Measurements from ENCODE around the gene DMD. TPM values are rescaled to one million over a fixed set of nuclear protein-coding genes. Genes with fewer than 3 reads are reported as not detected.

The DMD gene
- total RNA-seq, 2 donors from 2014 or later = 19.6 to 24.9 TPM

- H3K4me1 Mint-ChIP-seq = no peaks in the 10 kb centered on the region
- H3K9ac ChIP-seq (ENCODE audit: extremely low read depth, low read length, poor library complexity, severe bottlenecking) = no peak overlapping the region
- no peaks in the 10 kb centered on the region for H3K36me3 ChIP-seq (ENCODE audit: control insufficient read depth, insufficient read depth, low read length)
- H3K27me3 ChIP-seq (ENCODE audit: control insufficient read depth, insufficient read depth, low read length, poor library complexity, severe bottlenecking) = no peaks in the 10 kb centered on the region
- H3K36me3 Mint-ChIP-seq (ENCODE audit: low read depth) = no peaks in the 10 kb centered on the region
- WGBS, 2 experiments (ENCODE audit: insufficient coverage in 1 of 2, insufficient read length in 1 of 2) = no CpG with 5 or more reads among the region's 2 CpGs
- H3K9me3 Mint-ChIP-seq = peaks cover 15% of the 10 kb centered on the region
- H3K4me3 ChIP-seq (ENCODE audit: low read length) = no peak overlapping the region
- H3K4me3 Mint-ChIP-seq = no peak overlapping the region
- no peak for TF ChIP-seq CTCF (conservative IDR thresholded peaks at IDR 0.05)
- H3K27me3 Mint-ChIP-seq (ENCODE audit: insufficient read depth) = no peaks in the 10 kb centered on the region
- H3K9me3 ChIP-seq (ENCODE audit: control insufficient read depth, low read length) = no peaks in the 10 kb centered on the region
- DNase-seq = no peak
- H3K27ac Mint-ChIP-seq = no peak overlapping the region
- no peak overlapping the region for H3K27ac ChIP-seq (ENCODE audit: low read depth, low read length)
- no peaks in the 10 kb centered on the region for H3K4me1 ChIP-seq (ENCODE audit: control insufficient read depth, insufficient read depth, low read length)
These were observed 1322.3 kb downstream of the DMD start for GRCh38 chrX:31889088-31889487.

- Histone ChIP-seq H3K9me3 (ENCODE audit: control insufficient read depth, low read length) (no peaks in the 10 kb centered on the region), H3K4me3 (ENCODE audit: low read length) (no peak overlapping the region), H3K4me1 (ENCODE audit: control insufficient read depth, insufficient read depth, low read length) (no peaks in the 10 kb centered on the region), H3K27ac (ENCODE audit: low read depth, low read length) (no peak overlapping the region), H3K9ac (ENCODE audit: extremely low read depth, low read length, poor library complexity, severe bottlenecking) (no peak overlapping the region), H3K27me3 (ENCODE audit: control insufficient read depth, insufficient read depth, low read length, poor library complexity, severe bottlenecking) (no peaks in the 10 kb centered on the region), H3K36me3 (ENCODE audit: control insufficient read depth, insufficient read depth, low read length) (no peaks in the 10 kb centered on the region)
- no peaks in the 10 kb centered on the region for H3K4me1 Mint-ChIP-seq
- no peak overlapping the region for H3K27ac Mint-ChIP-seq
- no peak for TF ChIP-seq CTCF (conservative IDR thresholded peaks at IDR 0.05)
- H3K27me3 Mint-ChIP-seq (ENCODE audit: insufficient read depth) = no peaks in the 10 kb centered on the region
- H3K9me3 Mint-ChIP-seq = peaks cover 18% of the 10 kb centered on the region
- no peak overlapping the region for H3K4me3 Mint-ChIP-seq
- DNase-seq = no peak
- H3K36me3 Mint-ChIP-seq (ENCODE audit: low read depth) = no peaks in the 10 kb centered on the region
- no CpG with 5 or more reads among the region's 2 CpGs for WGBS, 2 experiments (ENCODE audit: insufficient coverage in 1 of 2, insufficient read length in 1 of 2)
These were observed 1326.8 kb downstream of the DMD start for GRCh38 chrX:31884535-31884934.

- Histone ChIP-seq H3K9ac (ENCODE audit: extremely low read depth, low read length, poor library complexity, severe bottlenecking) (no peak overlapping the region), H3K4me1 (ENCODE audit: control insufficient read depth, insufficient read depth, low read length) (peaks cover 8% of the 10 kb centered on the region), H3K9me3 (ENCODE audit: control insufficient read depth, low read length) (no peaks in the 10 kb centered on the region), H3K27me3 (ENCODE audit: control insufficient read depth, insufficient read depth, low read length, poor library complexity, severe bottlenecking) (no peaks in the 10 kb centered on the region), H3K36me3 (ENCODE audit: control insufficient read depth, insufficient read depth, low read length) (no peaks in the 10 kb centered on the region), H3K4me3 (ENCODE audit: low read length) (no peak overlapping the region), H3K27ac (ENCODE audit: low read depth, low read length) (peak overlapping the region; percentile 2)
- peaks cover 21% of the 10 kb centered on the region for H3K9me3 Mint-ChIP-seq
- WGBS, 2 experiments (ENCODE audit: insufficient coverage in 1 of 2, insufficient read length in 1 of 2) = 41% methylated on average over 2 of the region's 2 CpGs; no CpG with 5 or more reads in 1 of the 2 experiments
- H3K4me3 Mint-ChIP-seq = no peak overlapping the region
- H3K27me3 Mint-ChIP-seq (ENCODE audit: insufficient read depth) = no peaks in the 10 kb centered on the region
- no peak for TF ChIP-seq CTCF (conservative IDR thresholded peaks at IDR 0.05)
- H3K27ac Mint-ChIP-seq = no peak overlapping the region
- H3K36me3 Mint-ChIP-seq (ENCODE audit: low read depth) = no peaks in the 10 kb centered on the region
- H3K4me1 Mint-ChIP-seq = peaks cover 9% of the 10 kb centered on the region
- no peak for DNase-seq
These were observed 1339.3 kb downstream of the DMD start for GRCh38 chrX:31872007-31872406.
